Measurements from ENCODE around the gene RSPO3. TPM values are rescaled to one million over a fixed set of nuclear protein-coding genes. Genes with fewer than 3 reads are reported as not detected.

The RSPO3 gene
- total RNA-seq, 1 experiment from 2014 or later = 0.52 TPM

GRCh38 chr6:127147534-127147933 is 29.1 kb downstream of the RSPO3 start:
- H3K4me3 ChIP-seq (ENCODE audit: low read depth, low read length, poor library complexity, severe bottlenecking) = no peak overlapping the region
- no peaks in the 10 kb centered on the region for H3K27me3 ChIP-seq (replicated peaks; ENCODE audit: insufficient read depth, low read depth, low read length, poor library complexity)
- TF ChIP-seq, protein P1, sequence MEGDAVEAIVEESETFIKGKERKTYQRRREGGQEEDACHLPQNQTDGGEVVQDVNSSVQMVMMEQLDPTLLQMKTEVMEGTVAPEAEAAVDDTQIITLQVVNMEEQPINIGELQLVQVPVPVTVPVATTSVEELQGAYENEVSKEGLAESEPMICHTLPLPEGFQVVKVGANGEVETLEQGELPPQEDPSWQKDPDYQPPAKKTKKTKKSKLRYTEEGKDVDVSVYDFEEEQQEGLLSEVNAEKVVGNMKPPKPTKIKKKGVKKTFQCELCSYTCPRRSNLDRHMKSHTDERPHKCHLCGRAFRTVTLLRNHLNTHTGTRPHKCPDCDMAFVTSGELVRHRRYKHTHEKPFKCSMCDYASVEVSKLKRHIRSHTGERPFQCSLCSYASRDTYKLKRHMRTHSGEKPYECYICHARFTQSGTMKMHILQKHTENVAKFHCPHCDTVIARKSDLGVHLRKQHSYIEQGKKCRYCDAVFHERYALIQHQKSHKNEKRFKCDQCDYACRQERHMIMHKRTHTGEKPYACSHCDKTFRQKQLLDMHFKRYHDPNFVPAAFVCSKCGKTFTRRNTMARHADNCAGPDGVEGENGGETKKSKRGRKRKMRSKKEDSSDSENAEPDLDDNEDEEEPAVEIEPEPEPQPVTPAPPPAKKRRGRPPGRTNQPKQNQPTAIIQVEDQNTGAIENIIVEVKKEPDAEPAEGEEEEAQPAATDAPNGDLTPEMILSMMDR (conservative IDR thresholded peaks at IDR 0.05; ENCODE audit: low read depth, low read length) = no peak
- TF ChIP-seq EZH2 (IDR thresholded peaks at IDR 0.05; ENCODE audit: borderline replicate concordance, low read depth, low read length, poor library complexity, severe bottlenecking) = no peak
- H3K27ac ChIP-seq (ENCODE audit: low read depth, low read length, poor library complexity, severe bottlenecking) = no peak overlapping the region
- ChIA-PET CTCF (no interaction called here), POLR2A (ENCODE audit: low non-redundant PET) (no interaction called here)
- no TSS peak for BruUV-seq (replicated peaks)
- intact Hi-C loops (cut with micrococcal nuclease; ENCODE audit: unreplicated experiment) = no loop called here
- peaks cover 5% of the 10 kb centered on the region for H3K4me1 ChIP-seq (ENCODE audit: insufficient read depth, low read length, poor library complexity, severe bottlenecking)
- no peaks in the 10 kb centered on the region for H3K9me3 ChIP-seq (ENCODE audit: low read depth, low read length, poor library complexity, severe bottlenecking)
- H3K36me3 ChIP-seq (ENCODE audit: insufficient read depth, low read length, poor library complexity, severe bottlenecking) = no peaks in the 10 kb centered on the region
- no peak for DNase-seq (ENCODE audit: low spot score)

GRCh38 chr6:127148511-127148910 is 30.0 kb downstream of the RSPO3 start:
- H3K4me3 ChIP-seq (ENCODE audit: low read depth, low read length, poor library complexity, severe bottlenecking) = no peak overlapping the region
- POLR2A ChIA-PET (ENCODE audit: low non-redundant PET) = no interaction called here
- BruUV-seq (replicated peaks) = no TSS peak
- intact Hi-C loops (cut with micrococcal nuclease; ENCODE audit: unreplicated experiment) = no loop called here
- H3K4me1 ChIP-seq (ENCODE audit: insufficient read depth, low read length, poor library complexity, severe bottlenecking) = peaks cover 5% of the 10 kb centered on the region
- no peaks in the 10 kb centered on the region for H3K36me3 ChIP-seq (ENCODE audit: insufficient read depth, low read length, poor library complexity, severe bottlenecking)
- DNase-seq (ENCODE audit: low spot score) = no peak
- no peak overlapping the region for H3K27ac ChIP-seq (ENCODE audit: low read depth, low read length, poor library complexity, severe bottlenecking)
- TF ChIP-seq, protein P1 (conservative IDR thresholded peaks at IDR 0.05; ENCODE audit: low read depth, low read length) = no peak
- no peak for TF ChIP-seq EZH2 (IDR thresholded peaks at IDR 0.05; ENCODE audit: borderline replicate concordance, low read depth, low read length, poor library complexity, severe bottlenecking)
- no peaks in the 10 kb centered on the region for H3K9me3 ChIP-seq (ENCODE audit: low read depth, low read length, poor library complexity, severe bottlenecking)
- no peaks in the 10 kb centered on the region for H3K27me3 ChIP-seq (replicated peaks; ENCODE audit: insufficient read depth, low read depth, low read length, poor library complexity)
- CTCF ChIA-PET = no interaction called here

GRCh38 chr6:127154509-127154908 is 36.0 kb downstream of the RSPO3 start:
- TF ChIP-seq EZH2 (IDR thresholded peaks at IDR 0.05; ENCODE audit: borderline replicate concordance, low read depth, low read length, poor library complexity, severe bottlenecking) = no peak
- TF ChIP-seq, protein P1 (conservative IDR thresholded peaks at IDR 0.05; ENCODE audit: low read depth, low read length) = no peak
- no TSS peak for BruUV-seq (replicated peaks)
- Histone ChIP-seq H3K36me3 (ENCODE audit: insufficient read depth, low read length, poor library complexity, severe bottlenecking) (no peaks in the 10 kb centered on the region), H3K4me1 (ENCODE audit: insufficient read depth, low read length, poor library complexity, severe bottlenecking) (no peaks in the 10 kb centered on the region), H3K27ac (ENCODE audit: low read depth, low read length, poor library complexity, severe bottlenecking) (no peak overlapping the region), H3K9me3 (ENCODE audit: low read depth, low read length, poor library complexity, severe bottlenecking) (no peaks in the 10 kb centered on the region), H3K27me3 (replicated peaks; ENCODE audit: insufficient read depth, low read depth, low read length, poor library complexity) (no peaks in the 10 kb centered on the region), H3K4me3 (ENCODE audit: low read depth, low read length, poor library complexity, severe bottlenecking) (no peak overlapping the region)
- ChIA-PET CTCF (no interaction called here), POLR2A (ENCODE audit: low non-redundant PET) (no interaction called here)
- DNase-seq (ENCODE audit: low spot score) = no peak
- intact Hi-C loops (cut with micrococcal nuclease; ENCODE audit: unreplicated experiment) = no loop called here

Data from A673 (cell line).